DLD1 (cell line): Measurements from ENCODE around the gene CRB2.
"Not testable (repeated sequence)": the region's sequence is repeated elsewhere in the genome, so short reads cannot be mapped to it uniquely, and the experiment has no call there.

Experiments used
- in situ Hi-C: cut with HindIII; loops from 2 replicates; pipeline ENCODE4 v1.10.0; 2017; ENCODE audit warnings: low sequenced_read_pairs

The CRB2 gene

GRCh38 chr9:123398938-123399337 lies 42.9 kb downstream of the CRB2 start:
- in situ Hi-C loops: not testable (repeated sequence)

- in situ Hi-C loops: no loop called here
These were observed 43.9 kb downstream of the CRB2 start for GRCh38 chr9:123399803-123400378.

GRCh38 chr9:123400926-123401503 lies 45.0 kb downstream of the CRB2 start:
- in situ Hi-C loops: no loop called here

GRCh38 chr9:123401879-123402513 lies 46.0 kb downstream of the CRB2 start:
- in situ Hi-C loops: no loop called here

GRCh38 chr9:123402981-123403509 lies 47.0 kb downstream of the CRB2 start:
- in situ Hi-C loops: no loop called here

- in situ Hi-C loops: no loop called here
These were observed 50.0 kb downstream of the CRB2 start for GRCh38 chr9:123406016-123406415.

- in situ Hi-C loops: no loop called here
These were observed 50.8 kb downstream of the CRB2 start for GRCh38 chr9:123406691-123407216.

- in situ Hi-C loops: no loop called here
These were observed 51.3 kb downstream of the CRB2 start for GRCh38 chr9:123407217-123407851.

- in situ Hi-C loops: no loop called here
These were observed 52.6 kb downstream of the CRB2 start for GRCh38 chr9:123408313-123409262.

GRCh38 chr9:123410281-123410910 lies 54.4 kb downstream of the CRB2 start:
- in situ Hi-C loops: no loop called here

- in situ Hi-C loops: no loop called here
These were observed 55.2 kb downstream of the CRB2 start for GRCh38 chr9:123411191-123411590.

- in situ Hi-C loops: no loop called here
These were observed 55.6 kb downstream of the CRB2 start for GRCh38 chr9:123411636-123412035.

GRCh38 chr9:123412171-123412820 lies 56.3 kb downstream of the CRB2 start:
- in situ Hi-C loops: no loop called here

GRCh38 chr9:123414204-123414603 lies 58.2 kb downstream of the CRB2 start:
- in situ Hi-C loops: no loop called here

GRCh38 chr9:123414936-123415930 lies 59.2 kb downstream of the CRB2 start:
- in situ Hi-C loops: no loop called here

GRCh38 chr9:123416176-123416575 lies 60.2 kb downstream of the CRB2 start:
- in situ Hi-C loops: no loop called here

GRCh38 chr9:123417289-123418051 lies 61.5 kb downstream of the CRB2 start:
- in situ Hi-C loops: no loop called here

- in situ Hi-C loops: no loop called here
These were observed 62.0 kb downstream of the CRB2 start for GRCh38 chr9:123418052-123418430.
